ENCODE measurements around the gene MBOAT7. TPM values are rescaled to one million over a fixed set of nuclear protein-coding genes. Genes with fewer than 3 reads are reported as not detected.

Gene MBOAT7
- total and polyA plus RNA-seq, 8 donors: 14.1 to 1,215 (median 48.7) TPM

- H3K27ac ChIP-seq: peak overlapping the region; percentile 96 to 100 (median 98)
- peaks cover 39 to 63% (median 53%) of the 10 kb centered on the region in 4 donors for H3K4me1 ChIP-seq
- H3K36me3 ChIP-seq: peaks cover 41 to 44% (median 44%) of the 10 kb centered on the region in 4 donors
- no peak for DNase-seq
- intact Hi-C loops (cut with DNase I; ENCODE audit: low total_unique reads): no loop called here
- WGBS, 5 donors: 5 to 7% (median 6%) methylated on average over 19 of the region's 19 CpGs
- no peak for TF ChIP-seq POLR2AphosphoS5 (IDR thresholded peaks at IDR 0.05)
- TF ChIP-seq EP300 (IDR thresholded peaks at IDR 0.05): no peak
- TF ChIP-seq CTCF (IDR thresholded peaks at IDR 0.05): no peak
- no peak for TF ChIP-seq POLR2A (IDR thresholded peaks at IDR 0.05)
- peak overlapping the region; percentile 46 to 89 (median 76) for H3K4me3 ChIP-seq
- no peaks in the 10 kb centered on the region for H3K27me3 ChIP-seq
- H3K9me3 ChIP-seq: no peaks in the 10 kb centered on the region
Observed at GRCh38 chr19:54158812-54159351, 30.5 kb downstream of the MBOAT7 start.

- Histone ChIP-seq H3K27me3 (no peaks in the 10 kb centered on the region), H3K27ac (no peak overlapping the region), H3K4me3 (no peak overlapping the region), H3K4me1 (peaks cover 28 to 47% (median 45%) of the 10 kb centered on the region in 4 donors), H3K36me3 (peaks cover 60 to 64% (median 63%) of the 10 kb centered on the region in 4 donors), H3K9me3 (no peaks in the 10 kb centered on the region)
- DNase-seq: no peak
- TF ChIP-seq POLR2AphosphoS5 (IDR thresholded peaks at IDR 0.05) (no peak), EP300 (IDR thresholded peaks at IDR 0.05) (no peak), CTCF (IDR thresholded peaks at IDR 0.05) (no peak), POLR2A (IDR thresholded peaks at IDR 0.05) (no peak)
- intact Hi-C loops (cut with DNase I; ENCODE audit: low total_unique reads): no loop called here
- 74 to 91% (median 84%) methylated on average over 3 of the region's 3 CpGs for WGBS, 5 donors
Observed at GRCh38 chr19:54156953-54157352, 32.4 kb downstream of the MBOAT7 start.

GRCh38 chr19:54156490-54156889 is 32.9 kb downstream of the MBOAT7 start:
- intact Hi-C loops (cut with DNase I; ENCODE audit: low total_unique reads): no loop called here
- H3K27ac ChIP-seq: no peak overlapping the region
- peaks cover 64 to 68% (median 68%) of the 10 kb centered on the region in 4 donors for H3K36me3 ChIP-seq
- H3K4me3 ChIP-seq: no peak overlapping the region
- DNase-seq: no peak
- peaks cover 24 to 43% (median 40%) of the 10 kb centered on the region in 4 donors for H3K4me1 ChIP-seq
- no peak for TF ChIP-seq EP300 (IDR thresholded peaks at IDR 0.05)
- TF ChIP-seq POLR2AphosphoS5 (IDR thresholded peaks at IDR 0.05): no peak
- TF ChIP-seq CTCF (IDR thresholded peaks at IDR 0.05): no peak
- no peaks in the 10 kb centered on the region for H3K9me3 ChIP-seq
- WGBS, 5 donors: 74 to 84% (median 79%) methylated on average over 9 to 11 of the region's 11 CpGs
- no peaks in the 10 kb centered on the region for H3K27me3 ChIP-seq

GRCh38 chr19:54155694-54156093 is 33.7 kb downstream of the MBOAT7 start:
- Histone ChIP-seq H3K27me3 (no peaks in the 10 kb centered on the region), H3K4me1 (peaks cover 16 to 35% (median 32%) of the 10 kb centered on the region in 4 donors), H3K27ac (no peak overlapping the region), H3K4me3 (no peak overlapping the region), H3K36me3 (peaks cover 72 to 76% (median 76%) of the 10 kb centered on the region in 4 donors), H3K9me3 (no peaks in the 10 kb centered on the region)
- TF ChIP-seq POLR2A (IDR thresholded peaks at IDR 0.05): no peak
- TF ChIP-seq CTCF (IDR thresholded peaks at IDR 0.05): no peak
- no peak for TF ChIP-seq POLR2AphosphoS5 (IDR thresholded peaks at IDR 0.05)
- TF ChIP-seq EP300 (IDR thresholded peaks at IDR 0.05): no peak
- intact Hi-C loops (cut with DNase I; ENCODE audit: low total_unique reads): no loop called here
- WGBS, 5 donors: 75 to 77% (median 76%) methylated on average over 14 to 19 of the region's 19 CpGs
- DNase-seq: no peak

Measured in stomach (tissue), 9 donors.